ENCODE measurements around the gene CCL2.

The CCL2 gene

DNA sequence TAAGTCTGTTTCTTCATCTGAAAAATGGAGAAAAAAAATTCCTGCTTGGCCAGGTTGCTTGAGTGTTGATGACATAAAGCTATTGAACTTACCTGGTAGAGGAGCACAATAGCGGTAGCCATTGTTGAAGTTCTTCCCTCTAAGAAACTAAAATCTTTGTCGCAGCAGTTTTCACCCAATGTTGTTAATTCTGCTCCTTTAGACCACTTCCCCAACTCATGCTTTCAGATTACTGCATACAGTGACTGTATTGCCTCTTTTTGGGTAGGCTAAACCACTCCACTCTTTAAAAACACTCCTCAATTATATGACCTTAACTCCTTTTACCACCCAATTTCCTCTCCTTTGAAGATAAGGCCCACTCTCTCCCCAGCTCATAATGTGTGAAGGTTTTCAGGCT is 35.7 kb upstream of the CCL2 start:
- no peak overlapping the region for H3K27ac ChIP-seq
- H3K4me3 ChIP-seq, result no peak overlapping the region
- peaks cover 0 to 9% (median 0%) of the 10 kb centered on the region in 4 donors for H3K4me1 ChIP-seq
- no peaks in the 10 kb centered on the region for H3K36me3 ChIP-seq
- intact Hi-C loops (cut with DNase I; ENCODE audit: low total_unique reads), result no loop called here
- TF ChIP-seq, protein P1, sequence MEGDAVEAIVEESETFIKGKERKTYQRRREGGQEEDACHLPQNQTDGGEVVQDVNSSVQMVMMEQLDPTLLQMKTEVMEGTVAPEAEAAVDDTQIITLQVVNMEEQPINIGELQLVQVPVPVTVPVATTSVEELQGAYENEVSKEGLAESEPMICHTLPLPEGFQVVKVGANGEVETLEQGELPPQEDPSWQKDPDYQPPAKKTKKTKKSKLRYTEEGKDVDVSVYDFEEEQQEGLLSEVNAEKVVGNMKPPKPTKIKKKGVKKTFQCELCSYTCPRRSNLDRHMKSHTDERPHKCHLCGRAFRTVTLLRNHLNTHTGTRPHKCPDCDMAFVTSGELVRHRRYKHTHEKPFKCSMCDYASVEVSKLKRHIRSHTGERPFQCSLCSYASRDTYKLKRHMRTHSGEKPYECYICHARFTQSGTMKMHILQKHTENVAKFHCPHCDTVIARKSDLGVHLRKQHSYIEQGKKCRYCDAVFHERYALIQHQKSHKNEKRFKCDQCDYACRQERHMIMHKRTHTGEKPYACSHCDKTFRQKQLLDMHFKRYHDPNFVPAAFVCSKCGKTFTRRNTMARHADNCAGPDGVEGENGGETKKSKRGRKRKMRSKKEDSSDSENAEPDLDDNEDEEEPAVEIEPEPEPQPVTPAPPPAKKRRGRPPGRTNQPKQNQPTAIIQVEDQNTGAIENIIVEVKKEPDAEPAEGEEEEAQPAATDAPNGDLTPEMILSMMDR (IDR thresholded peaks at IDR 0.05), result no peak
- no peak for DNase-seq
- H3K27me3 ChIP-seq, result no peaks in the 10 kb centered on the region
- H3K9me3 ChIP-seq, result no peaks in the 10 kb centered on the region

DNA sequence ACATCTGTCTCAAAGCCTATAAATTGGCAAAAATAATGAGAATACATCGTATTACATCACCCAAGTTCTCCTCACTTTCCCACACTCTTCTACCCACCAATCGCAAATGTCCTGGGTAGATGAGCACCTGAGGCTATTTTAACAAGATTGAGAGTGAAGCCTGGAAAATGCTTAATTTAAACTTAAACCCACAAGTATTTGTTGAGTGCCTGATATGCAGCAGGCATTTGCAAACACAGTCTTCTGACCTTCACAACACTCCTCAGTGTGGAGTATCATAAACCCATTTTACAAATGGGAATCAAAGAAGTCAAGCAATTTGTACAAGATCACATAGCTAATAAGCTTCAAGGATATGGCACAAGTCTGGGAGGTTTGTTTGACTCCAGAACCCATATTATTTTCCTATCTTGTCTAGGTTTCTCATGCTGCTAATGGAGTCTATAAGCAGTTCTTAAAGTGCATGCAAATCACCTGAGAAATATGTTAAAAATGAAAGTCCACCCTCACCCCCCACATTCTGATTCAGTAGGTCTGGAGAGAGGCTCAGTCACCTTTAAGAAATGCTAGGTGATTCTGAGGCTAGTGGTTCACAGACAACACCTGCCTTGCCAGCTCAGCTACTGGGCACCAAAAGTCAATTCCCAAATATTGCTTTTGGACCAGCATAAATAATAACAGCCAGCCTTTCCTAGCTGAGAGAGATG is 34.9 kb upstream of the CCL2 start:
- DNase-seq, result no peak
- intact Hi-C loops (cut with DNase I; ENCODE audit: low total_unique reads), result no loop called here
- H3K4me3 ChIP-seq, result no peak overlapping the region
- H3K9me3 ChIP-seq, result no peaks in the 10 kb centered on the region
- no peaks in the 10 kb centered on the region for H3K36me3 ChIP-seq
- TF ChIP-seq, protein P1 (IDR thresholded peaks at IDR 0.05), result no peak
- peaks cover 0 to 9% (median 0%) of the 10 kb centered on the region in 4 donors for H3K4me1 ChIP-seq
- H3K27me3 ChIP-seq, result no peaks in the 10 kb centered on the region
- no peak overlapping the region for H3K27ac ChIP-seq

DNA sequence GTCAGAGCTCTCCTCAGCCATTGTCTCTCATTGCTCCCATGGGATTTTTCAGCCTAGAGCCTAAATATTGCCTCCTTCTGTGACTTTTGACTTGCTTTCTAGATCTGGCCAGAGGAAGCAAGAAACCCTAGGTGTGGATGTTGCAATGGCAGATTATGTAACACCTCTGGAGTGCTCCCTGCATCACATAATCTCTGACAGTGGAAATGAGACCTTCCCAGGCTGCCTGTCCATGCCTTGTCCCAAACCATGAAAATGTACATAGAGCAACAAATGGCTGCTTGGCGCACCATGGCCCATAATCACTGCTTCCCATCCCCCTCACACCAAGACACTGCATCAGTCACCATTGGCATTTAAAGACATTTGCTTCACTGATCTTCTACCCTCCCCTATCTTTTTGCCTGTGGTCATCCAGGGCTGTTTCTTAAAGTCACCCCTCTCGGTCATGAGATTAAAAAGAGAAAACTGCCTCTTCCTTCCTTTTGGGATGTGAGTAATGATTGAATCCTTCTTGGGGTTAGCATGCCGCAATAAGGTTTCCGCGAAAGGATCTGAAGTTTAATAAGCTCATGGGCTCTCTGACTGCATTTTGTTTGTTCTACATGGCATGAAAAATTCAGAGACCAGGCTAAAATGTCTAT is 34.2 kb upstream of the CCL2 start:
- no peak overlapping the region for H3K27ac ChIP-seq
- no peak overlapping the region for H3K4me3 ChIP-seq
- DNase-seq, result no peak
- TF ChIP-seq, protein P1 (IDR thresholded peaks at IDR 0.05), result no peak
- intact Hi-C loops (cut with DNase I; ENCODE audit: low total_unique reads), result no loop called here
- H3K36me3 ChIP-seq, result no peaks in the 10 kb centered on the region
- H3K4me1 ChIP-seq, result peaks cover 0 to 9% (median 0%) of the 10 kb centered on the region in 4 donors
- no peaks in the 10 kb centered on the region for H3K9me3 ChIP-seq
- no peaks in the 10 kb centered on the region for H3K27me3 ChIP-seq

DNA sequence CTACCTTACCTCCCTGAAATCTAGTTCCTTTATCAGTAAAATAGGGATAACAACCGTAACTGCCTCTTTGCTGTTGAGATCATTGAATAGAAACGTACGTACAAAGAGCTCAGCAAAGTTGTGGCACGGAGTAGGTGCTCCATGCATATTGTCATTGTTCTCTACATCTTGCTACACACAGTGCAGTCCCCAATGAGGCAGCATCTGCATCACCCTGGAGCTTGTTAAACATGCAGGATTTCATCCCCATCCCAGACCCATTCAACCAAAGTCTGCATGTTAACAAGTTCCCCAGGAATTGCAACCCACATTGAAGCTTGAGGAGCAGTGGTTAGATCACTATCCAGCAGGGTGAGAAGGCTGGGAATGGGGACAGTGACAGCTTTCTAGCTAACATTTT is 33.7 kb upstream of the CCL2 start:
- TF ChIP-seq, protein P1 (IDR thresholded peaks at IDR 0.05), result no peak
- Histone ChIP-seq H3K4me1 (peaks cover 0 to 9% (median 0%) of the 10 kb centered on the region in 4 donors), H3K4me3 (no peak overlapping the region), H3K36me3 (no peaks in the 10 kb centered on the region), H3K27ac (no peak overlapping the region), H3K27me3 (no peaks in the 10 kb centered on the region), H3K9me3 (no peaks in the 10 kb centered on the region)
- intact Hi-C loops (cut with DNase I; ENCODE audit: low total_unique reads), result no loop called here
- no peak for DNase-seq

DNA sequence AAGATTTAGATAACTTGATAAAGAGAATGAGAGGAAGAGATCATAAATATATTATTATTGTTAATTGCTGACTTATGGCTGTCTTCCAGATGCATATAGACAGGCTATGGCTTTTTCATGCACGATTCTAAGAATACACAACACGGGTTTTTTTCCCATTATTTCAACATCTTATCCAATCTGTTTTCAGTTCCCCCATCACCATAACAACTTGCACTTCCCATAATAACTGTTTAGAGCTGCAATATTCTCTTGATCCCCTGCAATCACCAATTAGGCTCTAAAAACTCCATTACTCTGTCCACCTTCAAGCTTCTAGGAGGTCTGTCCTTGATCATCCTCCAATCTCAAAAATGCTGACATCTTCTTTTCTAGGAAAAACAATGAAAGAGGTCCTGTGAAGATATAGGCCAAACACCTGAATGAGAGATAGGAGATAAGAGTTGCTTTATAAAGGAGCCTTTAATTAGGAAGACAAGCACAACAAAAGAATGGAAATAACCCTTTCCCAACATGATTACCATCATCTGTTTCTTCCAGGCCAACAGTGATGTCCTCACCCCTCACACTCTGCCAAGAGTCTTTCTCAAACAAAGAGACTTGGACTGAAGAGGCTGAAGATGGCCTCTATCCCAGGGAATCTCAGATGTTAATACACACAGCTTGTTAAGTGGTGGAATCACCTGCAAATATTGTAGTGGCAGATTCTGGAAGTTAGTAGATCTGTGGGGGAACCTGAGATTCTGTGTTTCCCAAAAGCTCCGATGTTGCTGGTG is 32.2 kb upstream of the CCL2 start:
- H3K36me3 ChIP-seq, result no peaks in the 10 kb centered on the region
- H3K27ac ChIP-seq, result no peak overlapping the region
- no peaks in the 10 kb centered on the region for H3K9me3 ChIP-seq
- H3K4me1 ChIP-seq, result peaks cover 0 to 9% (median 0%) of the 10 kb centered on the region in 4 donors
- no peak overlapping the region for H3K4me3 ChIP-seq
- peak in 1 of 2 donors; percentile 34 for DNase-seq
- TF ChIP-seq, protein P1 (IDR thresholded peaks at IDR 0.05), result no peak
- no peaks in the 10 kb centered on the region for H3K27me3 ChIP-seq
- intact Hi-C loops (cut with DNase I; ENCODE audit: low total_unique reads), result no loop called here
